HEK293 (cell line): Measurements from ENCODE around the gene HSPG2.
A peak's percentile ranks its signal among the peaks of the same experiment; 100 is the strongest.

Source experiments
- CTCF ChIA-PET: fragments of 350-600 bp; formaldehyde crosslinking; extraction: SDS; loops from one replicate; lab custom pipeline; 2021; ENCODE audit warnings: antibody characterized with exemption; lab: Yijun Ruan, JAX
- POLR2A ChIA-PET: fragments of 300-600 bp; formaldehyde crosslinking; extraction: SDS; loops from one replicate; lab custom pipeline; 2020; ENCODE audit warnings: antibody characterized with exemption, inconsistent platforms; lab: Yijun Ruan, JAX
- H3K27ac ChIP-seq: fragments of 200-500 bp; sonication (Bioruptor generic); 2 replicates; pipeline ENCODE4 v1.5.1; 2014; ENCODE audit warnings: low read depth, low read length, control low read depth, inconsistent platforms; ENCODE audit errors: extremely low read depth
- H3K36me3 ChIP-seq, 2 experiments: fragments of 200-500 bp in 1 of 2; sonication (Bioruptor generic) in 1 of 2; 1 replicate in 1 of 2; 2 replicates in 1 of 2; pipeline ENCODE4 v1.5.1; 2014 to 2017; ENCODE audit warnings: inconsistent platforms in 2 of 2, low read length in 2 of 2; ENCODE audit not compliant: control insufficient read depth in 2 of 2, insufficient read depth in 1 of 2
- H3K4me1 ChIP-seq: fragments of 200-500 bp; sonication (Bioruptor generic); 2 replicates; pipeline ENCODE4 v1.5.1; 2014; ENCODE audit warnings: mild to moderate bottlenecking, low read length, inconsistent platforms; ENCODE audit not compliant: control insufficient read depth, insufficient read depth
- H3K4me3 ChIP-seq: 2 replicates; pipeline ENCODE4 v1.5.1; 2011; ENCODE audit warnings: low read depth, mild to moderate bottlenecking, control low read depth, low read length, moderate library complexity
- H3K9me3 ChIP-seq: fragments of 200-500 bp; sonication (Bioruptor generic); 2 replicates; pipeline ENCODE4 v1.5.1; 2014; ENCODE audit warnings: low read depth, low read length, inconsistent platforms; ENCODE audit not compliant: control insufficient read depth, insufficient read depth
- BCL11A ChIP-seq: fragments of 450-650 bp; formaldehyde crosslinking; IDR thresholded peaks from 2 replicates; pipeline ENCODE4 v1.5.1; 2016; ENCODE audit warnings: low read depth, missing biosample characterization, missing genetic modification characterization
- FEZF1 ChIP-seq: fragments of 450-650 bp; formaldehyde crosslinking; IDR thresholded peaks from 2 replicates; pipeline ENCODE4 v1.5.1; 2016; ENCODE audit warnings: missing biosample characterization, missing genetic modification characterization
- GLI2 ChIP-seq: fragments of 450-650 bp; formaldehyde crosslinking; IDR thresholded peaks from 2 replicates; pipeline ENCODE4; 2017; ENCODE audit warnings: missing biosample characterization, missing genetic modification characterization, low read depth, borderline replicate concordance
- GLIS2 ChIP-seq: fragments of 450-650 bp; formaldehyde crosslinking; IDR thresholded peaks from 2 replicates; pipeline ENCODE4 v1.5.1; 2016; ENCODE audit warnings: missing biosample characterization, missing genetic modification characterization
- KLF1 ChIP-seq: fragments of 450-650 bp; formaldehyde crosslinking; IDR thresholded peaks from 2 replicates; pipeline ENCODE4 v1.5.1; 2016; ENCODE audit warnings: missing biosample characterization, missing genetic modification characterization
- KLF8 ChIP-seq: fragments of 450-650 bp; formaldehyde crosslinking; IDR thresholded peaks from 2 replicates; pipeline ENCODE4 v1.5.1; 2016; ENCODE audit warnings: missing biosample characterization, missing genetic modification characterization
- PRDM10 ChIP-seq: fragments of 450-650 bp; formaldehyde crosslinking; IDR thresholded peaks from 2 replicates; pipeline ENCODE4 v1.5.1; 2016; ENCODE audit warnings: missing biosample characterization, missing genetic modification characterization
- YY2 ChIP-seq: fragments of 450-650 bp; formaldehyde crosslinking; IDR thresholded peaks from 2 replicates; pipeline ENCODE4 v1.5.1; 2016; ENCODE audit warnings: missing biosample characterization, missing genetic modification characterization
- ZIC2 ChIP-seq: fragments of 450-650 bp; formaldehyde crosslinking; IDR thresholded peaks from 2 replicates; pipeline ENCODE4 v1.5.1; 2016; ENCODE audit warnings: missing biosample characterization, missing genetic modification characterization
- ZNF10 ChIP-seq: fragments of 450-650 bp; formaldehyde crosslinking; IDR thresholded peaks from 2 replicates; pipeline ENCODE4 v1.5.1; 2017; ENCODE audit warnings: missing biosample characterization, missing genetic modification characterization
- ZNF132 ChIP-seq: fragments of 450-650 bp; formaldehyde crosslinking; IDR thresholded peaks from 2 replicates; pipeline ENCODE4 v1.5.1; 2017; ENCODE audit warnings: missing biosample characterization, missing genetic modification characterization, borderline replicate concordance
- ZNF202 ChIP-seq: fragments of 450-650 bp; formaldehyde crosslinking; IDR thresholded peaks from 2 replicates; pipeline ENCODE4 v1.5.1; 2016; ENCODE audit warnings: missing biosample characterization, missing genetic modification characterization, borderline replicate concordance
- ZNF221 ChIP-seq: fragments of 450-650 bp; formaldehyde crosslinking; IDR thresholded peaks from 2 replicates; pipeline ENCODE4 v1.5.1; 2017; ENCODE audit warnings: missing biosample characterization, missing genetic modification characterization, borderline replicate concordance
- ZNF426 ChIP-seq: fragments of 450-650 bp; formaldehyde crosslinking; IDR thresholded peaks from 2 replicates; pipeline ENCODE4 v1.5.1; 2017; ENCODE audit warnings: missing biosample characterization, missing genetic modification characterization, mild to moderate bottlenecking, inconsistent platforms, moderate library complexity
- ZNF555 ChIP-seq: fragments of 450-650 bp; formaldehyde crosslinking; conservative IDR thresholded peaks from 2 replicates; pipeline ENCODE4 v1.5.1; 2017; ENCODE audit warnings: missing biosample characterization, mild to moderate bottlenecking, missing genetic modification characterization, inconsistent platforms
- ZNF626 ChIP-seq: fragments of 450-650 bp; sonication (Bioruptor Pico); formaldehyde crosslinking; IDR thresholded peaks from 2 replicates; pipeline ENCODE4 v1.5.1; 2018; ENCODE audit warnings: missing biosample characterization, missing genetic modification characterization, inconsistent platforms
- ZNF707 ChIP-seq: fragments of 450-650 bp; formaldehyde crosslinking; IDR thresholded peaks from 2 replicates; pipeline ENCODE4 v1.5.1; 2016; ENCODE audit warnings: missing biosample characterization, missing genetic modification characterization
- ZXDB ChIP-seq: fragments of 450-650 bp; formaldehyde crosslinking; IDR thresholded peaks from 2 replicates; pipeline ENCODE4 v1.5.1; 2016; ENCODE audit warnings: missing biosample characterization, missing genetic modification characterization
- TF ChIP-seq, protein P1 (sequence below): fragments of 450-650 bp; formaldehyde crosslinking; IDR thresholded peaks from 2 replicates; pipeline ENCODE4 v1.5.1; 2016; ENCODE audit warnings: missing biosample characterization, missing genetic modification characterization

HSPG2 gene

GRCh38 chr1:21930080-21930571, 7.0 kb downstream of the HSPG2 start:
- Histone ChIP-seq H3K27ac (no peak overlapping the region), H3K4me1 (no peaks in the 10 kb centered on the region), H3K9me3 (no peaks in the 10 kb centered on the region), H3K4me3 (no peak overlapping the region), H3K36me3 (no peaks in the 10 kb centered on the region)
- CTCF ChIA-PET = interaction anchor here (0.6 kb wide), 1 partner anchor 33 kb away, joined by 4 read pairs; no protein-coding TSS in a partner anchor
- POLR2A ChIA-PET = interaction anchor here (0.7 kb wide), 1 partner anchor 176 kb away, joined by 5 read pairs; no protein-coding TSS in a partner anchor
- TF ChIP-seq ZNF626 (tag by site-specific recombination) (no peak), KLF8 (tag by site-specific recombination) (no peak), ZNF555 (no peak), ZNF221 (tag by site-specific recombination) (no peak), ZNF132 (tag by site-specific recombination) (no peak), GLI2 (tag by site-specific recombination) (no peak), GLIS2 (tag by site-specific recombination) (no peak), ZNF707 (tag by site-specific recombination) (no peak), ZNF426 (no peak)

- H3K4me3 ChIP-seq = no peak overlapping the region
- H3K4me1 ChIP-seq = no peaks in the 10 kb centered on the region
- no peak overlapping the region for H3K27ac ChIP-seq
- ChIA-PET POLR2A (no interaction called here), CTCF (interaction anchor here (0.5 kb wide), 1 partner anchor 103 kb away, joined by 3 read pairs; no protein-coding TSS in a partner anchor)
- H3K36me3 ChIP-seq = no peaks in the 10 kb centered on the region
- H3K9me3 ChIP-seq = no peaks in the 10 kb centered on the region
- TF ChIP-seq KLF1 (tag by site-specific recombination) (peak; percentile 30; the same call in 1 of the 2 replicates), ZNF221 (tag by site-specific recombination) (no peak)
These were observed 9.4 kb downstream of the HSPG2 start for GRCh38 chr1:21927533-21928237.

DNA sequence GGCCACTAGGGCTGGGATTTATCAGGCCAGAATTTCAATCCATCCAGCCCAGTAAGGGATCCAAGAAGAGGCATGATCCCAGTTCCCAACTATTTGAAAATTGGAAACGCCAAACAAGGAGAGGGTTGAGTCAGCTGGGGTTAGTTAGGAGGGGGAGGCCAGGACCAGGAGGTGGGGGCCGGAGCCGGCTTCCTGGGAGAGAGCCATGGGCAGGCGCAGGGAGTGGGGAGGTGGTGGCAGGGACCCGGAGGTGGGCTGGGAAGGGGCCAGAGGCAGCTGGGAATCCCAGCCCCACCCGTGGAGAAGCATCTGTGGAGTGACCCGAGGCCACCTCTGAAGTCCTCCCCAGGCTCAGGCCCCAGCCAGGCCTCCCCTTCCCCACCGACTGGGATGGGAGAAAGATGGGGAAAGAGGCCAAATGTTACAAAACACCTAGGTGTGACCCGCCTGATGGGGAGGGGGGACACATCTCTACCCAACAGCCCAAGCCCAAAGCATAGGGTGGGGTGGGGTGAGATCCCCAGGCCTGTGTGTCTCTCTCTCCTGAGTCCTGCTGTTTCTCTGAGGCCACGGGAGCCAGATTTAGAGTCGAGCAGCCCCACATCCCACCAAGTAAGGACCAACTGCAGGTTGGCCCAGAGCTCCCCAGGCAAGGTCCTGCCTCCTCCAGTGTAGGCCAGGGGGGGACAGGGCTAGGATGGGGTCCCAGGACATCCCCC, 10.1 kb downstream of the HSPG2 start:
- POLR2A ChIA-PET = no interaction called here
- TF ChIP-seq ZIC2 (tag by site-specific recombination) (0 out of 2 replicates have a peak, but pooled peaks have one; percentile 14), BCL11A (tag by site-specific recombination) (no peak)
- TF ChIP-seq, all 188 proteins: peak for 1
- CTCF ChIA-PET = interaction anchor here (0.5 kb wide), 1 partner anchor 103 kb away, joined by 3 read pairs; no protein-coding TSS in a partner anchor
- no peaks in the 10 kb centered on the region for H3K4me1 ChIP-seq
- H3K27ac ChIP-seq = no peak overlapping the region
- no peaks in the 10 kb centered on the region for H3K9me3 ChIP-seq
- no peak overlapping the region for H3K4me3 ChIP-seq
- no peaks in the 10 kb centered on the region for H3K36me3 ChIP-seq

DNA sequence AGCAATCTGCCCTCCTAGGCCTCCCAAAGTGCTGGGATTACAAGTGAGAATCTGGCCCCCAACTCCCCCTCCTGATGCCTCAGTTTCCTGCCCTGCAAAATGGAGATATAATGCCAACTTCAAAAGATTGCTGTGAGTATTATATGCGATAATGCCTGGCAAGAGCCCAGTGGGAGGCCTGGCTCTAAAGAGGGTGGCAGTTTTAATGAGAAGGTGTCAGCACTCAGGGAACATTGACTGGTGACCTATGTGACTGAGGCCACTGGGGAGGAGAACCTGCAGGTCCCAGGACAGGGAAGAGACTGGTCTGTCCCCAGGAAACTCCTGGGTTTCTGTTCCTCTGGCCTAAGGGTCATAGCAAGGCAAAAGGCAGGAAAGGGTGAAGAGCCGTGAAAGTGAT, 11.0 kb downstream of the HSPG2 start:
- ChIA-PET POLR2A (no interaction called here), CTCF (no interaction called here)
- Histone ChIP-seq H3K27ac (no peak overlapping the region), H3K4me1 (no peaks in the 10 kb centered on the region), H3K36me3 (no peaks in the 10 kb centered on the region), H3K9me3 (no peaks in the 10 kb centered on the region), H3K4me3 (no peak overlapping the region)
- TF ChIP-seq YY2 (tag by site-specific recombination) (no peak), ZXDB (tag by site-specific recombination) (no peak), ZNF202 (tag by site-specific recombination) (no peak), FEZF1 (tag by site-specific recombination) (no peak), PRDM10 (tag by site-specific recombination) (no peak), ZNF10 (tag by site-specific recombination) (no peak)
- TF ChIP-seq, protein P1, sequence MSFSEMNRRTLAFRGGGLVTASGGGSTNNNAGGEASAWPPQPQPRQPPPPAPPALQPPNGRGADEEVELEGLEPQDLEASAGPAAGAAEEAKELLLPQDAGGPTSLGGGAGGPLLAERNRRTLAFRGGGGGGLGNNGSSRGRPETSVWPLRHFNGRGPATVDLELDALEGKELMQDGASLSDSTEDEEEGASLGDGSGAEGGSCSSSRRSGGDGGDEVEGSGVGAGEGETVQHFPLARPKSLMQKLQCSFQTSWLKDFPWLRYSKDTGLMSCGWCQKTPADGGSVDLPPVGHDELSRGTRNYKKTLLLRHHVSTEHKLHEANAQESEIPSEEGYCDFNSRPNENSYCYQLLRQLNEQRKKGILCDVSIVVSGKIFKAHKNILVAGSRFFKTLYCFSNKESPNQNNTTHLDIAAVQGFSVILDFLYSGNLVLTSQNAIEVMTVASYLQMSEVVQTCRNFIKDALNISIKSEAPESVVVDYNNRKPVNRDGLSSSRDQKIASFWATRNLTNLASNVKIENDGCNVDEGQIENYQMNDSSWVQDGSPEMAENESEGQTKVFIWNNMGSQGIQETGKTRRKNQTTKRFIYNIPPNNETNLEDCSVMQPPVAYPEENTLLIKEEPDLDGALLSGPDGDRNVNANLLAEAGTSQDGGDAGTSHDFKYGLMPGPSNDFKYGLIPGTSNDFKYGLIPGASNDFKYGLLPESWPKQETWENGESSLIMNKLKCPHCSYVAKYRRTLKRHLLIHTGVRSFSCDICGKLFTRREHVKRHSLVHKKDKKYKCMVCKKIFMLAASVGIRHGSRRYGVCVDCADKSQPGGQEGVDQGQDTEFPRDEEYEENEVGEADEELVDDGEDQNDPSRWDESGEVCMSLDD (tag by site-specific recombination) = no peak
